Fibroblast of pulmonary artery (primary cell): ENCODE data around the gene AGAP3.
A peak's percentile ranks its signal among the peaks of the same experiment; 100 is the strongest.

Source experiments
- DNase-seq: peaks from one replicate; pipeline ENCODE4 v3.0.0-alpha.2; 2010; ENCODE audit warnings: low read depth
- H3K4me3 ChIP-seq: replicated peaks from 2 replicates; pipeline ENCODE4 v1.5.1; 2011; ENCODE audit warnings: low read depth, mild to moderate bottlenecking, control low read depth, low read length, moderate library complexity
- CTCF ChIP-seq: IDR thresholded peaks from 2 replicates; pipeline ENCODE4 v1.5.1; 2011; ENCODE audit warnings: mild to moderate bottlenecking, control low read depth, low read length, inconsistent platforms; ENCODE audit errors: missing control alignments

AGAP3 gene

GRCh38 chr7:151114151-151115090, 28.1 kb downstream of the AGAP3 start:
- TF ChIP-seq CTCF: no peak
- H3K4me3 ChIP-seq: peak overlapping the region; percentile 12
- peak; percentile 35 for DNase-seq

DNA sequence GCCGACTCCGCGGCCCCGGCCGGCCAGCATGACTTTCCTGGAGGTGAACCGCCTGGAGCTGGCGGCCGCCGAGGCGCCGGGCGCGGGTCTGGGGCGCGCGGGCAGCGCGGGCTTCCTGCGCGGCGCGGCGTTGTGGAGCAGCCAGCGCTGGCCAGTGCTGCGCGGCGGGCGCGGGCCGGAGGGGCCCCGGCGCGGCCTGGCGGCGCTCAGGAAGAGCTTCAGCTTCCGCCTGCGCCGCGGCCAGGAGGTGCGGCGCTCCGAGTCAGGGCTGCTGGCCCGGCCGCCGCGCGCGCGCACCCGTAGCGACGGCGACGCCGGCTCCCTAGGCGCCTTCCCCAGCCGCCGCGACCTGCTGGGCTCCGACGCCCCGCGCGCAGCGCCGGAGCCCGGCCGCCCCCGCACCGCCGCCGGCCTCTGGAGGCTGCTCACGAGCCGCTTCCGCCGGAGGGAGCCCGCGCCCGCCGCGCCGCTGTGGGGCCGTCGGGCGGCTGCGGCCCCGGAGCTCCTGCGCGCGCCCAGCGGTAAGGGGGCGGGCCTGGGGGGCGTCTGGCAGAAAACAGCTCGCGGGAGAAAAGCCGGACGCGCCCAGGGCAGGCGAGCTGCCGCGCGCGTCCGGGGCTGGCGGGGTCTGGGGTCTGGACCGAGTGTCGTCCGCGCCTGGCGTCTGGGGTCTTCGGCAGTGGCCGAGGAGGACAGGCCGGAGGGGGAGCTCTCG, 29.0 kb downstream of the AGAP3 start:
- DNase-seq: peak; percentile 38
- TF ChIP-seq CTCF: no peak
- H3K4me3 ChIP-seq: peak overlapping the region; percentile 14

DNA sequence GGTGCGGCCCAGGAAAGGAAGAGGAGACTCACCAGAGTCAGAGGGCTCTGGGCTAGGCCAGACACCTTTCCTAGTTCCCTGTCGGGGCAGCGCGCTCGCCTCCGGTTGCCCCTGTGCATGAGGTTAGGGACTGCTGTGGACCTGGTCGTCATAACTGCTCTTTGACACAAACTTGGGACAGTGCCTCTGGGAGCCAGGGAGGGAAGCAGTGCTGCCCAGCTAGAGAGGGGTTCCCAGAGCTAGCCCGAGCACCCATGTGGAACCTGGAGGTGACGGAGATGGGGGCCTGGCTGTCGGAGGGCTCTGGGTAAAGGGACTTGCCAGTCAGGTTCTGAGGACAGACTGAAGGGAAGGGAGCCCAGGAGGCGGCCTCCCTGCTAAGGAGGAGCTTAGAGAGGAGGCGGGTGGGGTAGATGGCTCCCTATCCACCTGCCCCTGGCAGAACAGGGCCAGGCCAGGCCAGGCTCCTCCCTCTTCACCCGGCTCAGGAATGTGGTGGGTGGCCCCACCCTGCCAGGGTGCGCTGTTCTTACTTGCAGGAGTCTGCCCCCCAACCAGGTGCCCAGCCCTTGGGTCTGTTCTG, 29.7 kb downstream of the AGAP3 start:
- no peak for DNase-seq
- no peak for TF ChIP-seq CTCF
- H3K4me3 ChIP-seq: peak overlapping the region; percentile 14

DNA sequence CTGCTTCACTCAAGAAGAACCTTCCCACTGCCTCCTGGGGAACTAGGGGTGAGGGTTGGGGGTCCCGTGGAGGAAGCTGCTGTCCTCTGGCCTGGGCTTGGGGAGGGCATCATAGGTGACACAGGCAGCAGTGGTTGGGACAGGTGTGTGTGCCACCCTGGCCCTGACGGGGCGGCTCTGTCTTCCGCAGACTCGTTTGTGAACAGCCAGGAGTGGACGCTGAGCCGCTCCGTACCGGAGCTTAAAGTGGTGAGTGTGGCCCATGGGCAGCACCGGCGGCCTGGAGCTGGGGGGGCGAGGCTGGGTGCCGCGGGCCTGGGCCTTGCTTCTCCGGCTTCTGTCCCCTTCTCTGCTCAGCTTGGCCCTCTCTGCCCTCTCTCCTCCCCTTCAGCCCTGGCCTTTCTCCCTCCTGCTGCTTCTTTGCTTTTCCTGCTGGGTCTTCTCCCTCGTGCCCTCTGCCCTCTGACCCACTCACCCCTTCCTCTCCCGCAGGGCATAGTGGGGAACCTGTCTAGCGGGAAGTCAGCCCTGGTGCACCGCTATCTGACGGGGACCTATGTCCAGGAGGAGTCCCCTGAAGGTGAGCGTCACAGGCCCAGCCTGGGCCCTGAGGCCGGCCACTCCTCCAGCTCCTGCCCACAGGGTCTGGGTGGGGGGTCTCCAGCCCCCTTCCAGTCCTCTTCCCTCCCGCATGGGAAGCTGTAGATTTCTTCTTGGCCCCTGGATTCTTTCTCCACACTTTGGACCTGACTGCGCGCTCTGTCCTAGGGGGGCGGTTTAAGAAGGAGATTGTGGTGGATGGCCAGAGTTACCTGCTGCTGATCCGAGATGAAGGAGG, 30.5 kb downstream of the AGAP3 start:
- no peak for DNase-seq
- no peak overlapping the region for H3K4me3 ChIP-seq
- no peak for TF ChIP-seq CTCF

DNA sequence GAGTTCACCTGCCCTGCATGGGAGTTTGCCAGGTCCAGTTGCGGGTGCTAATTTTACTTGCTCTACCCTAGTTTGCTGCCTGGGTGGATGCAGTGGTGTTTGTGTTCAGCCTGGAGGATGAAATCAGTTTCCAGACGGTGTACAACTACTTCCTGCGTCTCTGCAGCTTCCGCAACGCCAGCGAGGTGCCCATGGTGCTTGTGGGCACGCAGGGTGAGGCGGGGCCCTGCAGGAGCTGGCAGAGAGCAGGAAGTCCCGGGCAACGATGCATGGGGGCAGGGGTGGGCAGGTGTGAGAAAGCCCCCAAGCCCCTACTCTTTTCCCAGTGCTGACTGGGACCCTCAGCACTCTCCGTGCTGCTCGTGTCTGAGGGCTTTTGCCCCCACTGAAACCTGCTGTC, 31.3 kb downstream of the AGAP3 start:
- TF ChIP-seq CTCF: no peak
- no peak overlapping the region for H3K4me3 ChIP-seq
- no peak for DNase-seq
